ENCODE measurements around the gene LRIG2. TPM values are rescaled to one million over a fixed set of nuclear protein-coding genes. Genes with fewer than 3 reads are reported as not detected.

LRIG2 gene
- total and polyA plus RNA-seq, 9 of the 15 experiments (the other 6 are each of a cell fraction or from before 2014, with no cell fraction given) = 1.8 to 28.1 (median 11.5) TPM

GRCh38 chr1:113118266-113118665 lies 45.3 kb downstream of the LRIG2 start (continued):
- TF ChIP-seq MEF2D (tag; conservative IDR thresholded peaks at IDR 0.05; ENCODE audit: low read depth) (no peak), MYC (IDR thresholded peaks at IDR 0.05; ENCODE audit: low read depth, low read length) (no peak), MYC (CRISPR knock-in tag; IDR thresholded peaks at IDR 0.05; ENCODE audit: borderline replicate concordance, low read depth) (no peak), SETDB1 (IDR thresholded peaks at IDR 0.05; ENCODE audit: low read length) (no peak), SOX6 (IDR thresholded peaks at IDR 0.05) (no peak), ILF3 (IDR thresholded peaks at IDR 0.05; ENCODE audit: borderline replicate concordance) (no peak), ZBTB9 (CRISPR knock-in tag; IDR thresholded peaks at IDR 0.05) (no peak), RBM17 (IDR thresholded peaks at IDR 0.05; ENCODE audit: borderline replicate concordance, low read depth, low read length) (no peak), ZC3H4 (CRISPR knock-in tag; IDR thresholded peaks at IDR 0.05; ENCODE audit: borderline replicate concordance) (no peak), CCAR2 (IDR thresholded peaks at IDR 0.05; ENCODE audit: low read depth, low read length) (no peak), ZEB2 (IDR thresholded peaks at IDR 0.05) (no peak), SMARCA4 (IDR thresholded peaks at IDR 0.05) (no peak)

GRCh38 chr1:113123737-113124136 lies 50.7 kb downstream of the LRIG2 start:
- H3K27me3 ChIP-seq (ENCODE audit: control insufficient read depth in 2 of 2, insufficient read depth in 2 of 2, low read length in 2 of 2) = no peaks in the 10 kb centered on the region
- H3K79me2 ChIP-seq (ENCODE audit: control insufficient read depth, insufficient read depth, low read length) = no peaks in the 10 kb centered on the region
- in situ Hi-C loops (cut with MboI) = no loop called here
- H4K20me1 ChIP-seq (replicated peaks; ENCODE audit: control insufficient read depth, insufficient read depth, low read length) = no peaks in the 10 kb centered on the region
- DNase-seq (ENCODE audit: extremely low read depth in 1 of 4, low spot score in 3 of 4) (no peak), ATAC-seq (no peak), FAIRE-seq (no peak)
- no peaks in the 10 kb centered on the region for H3K4me1 ChIP-seq (replicated peaks in 1 of 2; ENCODE audit: control insufficient read depth in 2 of 2, insufficient read depth in 2 of 2, low read length in 2 of 2)
- 84% methylated on average over 3 of the region's 3 CpGs for WGBS (ENCODE audit: insufficient coverage, low coverage, missing lambda C conversion rate)
- H3K9me1 ChIP-seq (ENCODE audit: control insufficient read depth, insufficient read depth, low read length) = no peaks in the 10 kb centered on the region
- H2AFZ ChIP-seq (ENCODE audit: low read depth, low read length) = no peak overlapping the region
- BruUV-seq (replicated peaks) = no TSS peak
- intact Hi-C loops (cut with micrococcal nuclease) = no loop called here
- H3K36me3 ChIP-seq (ENCODE audit: control insufficient read depth, insufficient read depth, low read length) = peaks cover 83% of the 10 kb centered on the region
- POLR2A ChIA-PET = interaction anchor here (2.1 kb wide), 1 partner anchor 10 kb away, joined by 8 read pairs; no protein-coding TSS in a partner anchor
- CTCF ChIA-PET (ENCODE audit: low intra/inter-chr PET ratio) = no interaction called here
- no peak overlapping the region for H3K4me2 ChIP-seq (ENCODE audit: insufficient read depth, low read length)
- no peaks in the 10 kb centered on the region for H3K9me3 ChIP-seq (replicated peaks; ENCODE audit: control insufficient read depth, insufficient read depth, low read depth, low read length)
- H3K9ac ChIP-seq (ENCODE audit: insufficient read depth in 1 of 2, low read depth in 2 of 2, low read length in 2 of 2) = no peak overlapping the region
- no peak overlapping the region for H3K27ac ChIP-seq (ENCODE audit: extremely low read depth, low read depth, low read length)
- H3K4me3 ChIP-seq = no peak overlapping the region
- TF ChIP-seq COPS2 (conservative IDR thresholded peaks at IDR 0.05) (no peak), JUND (IDR thresholded peaks at IDR 0.05; ENCODE audit: borderline replicate concordance, low read depth, low read length) (no peak), JUND (tag; IDR thresholded peaks at IDR 0.05; ENCODE audit: borderline replicate concordance, low read depth, low read length) (no peak), ERF (CRISPR knock-in tag; IDR thresholded peaks at IDR 0.05) (no peak), ZNF408 (CRISPR knock-in tag; IDR thresholded peaks at IDR 0.05; ENCODE audit: low read depth) (no peak), ZNF41 (CRISPR knock-in tag; conservative IDR thresholded peaks at IDR 0.05) (no peak), MLLT1 (IDR thresholded peaks at IDR 0.05) (no peak), SRSF9 (IDR thresholded peaks at IDR 0.05; ENCODE audit: borderline replicate concordance, low read depth, low read length) (no peak), ZNF551 (CRISPR knock-in tag; IDR thresholded peaks at IDR 0.05) (no peak), MED1 (CRISPR knock-in tag; IDR thresholded peaks at IDR 0.05; ENCODE audit: borderline replicate concordance) (no peak), TEAD2 (tag; IDR thresholded peaks at IDR 0.05) (no peak)
